Measurements from ENCODE around the gene FAM229B.
"Not testable (repeated sequence)": the region's sequence is repeated elsewhere in the genome, so short reads cannot be mapped to it uniquely, and the experiment has no call there.

Gene FAM229B

DNA sequence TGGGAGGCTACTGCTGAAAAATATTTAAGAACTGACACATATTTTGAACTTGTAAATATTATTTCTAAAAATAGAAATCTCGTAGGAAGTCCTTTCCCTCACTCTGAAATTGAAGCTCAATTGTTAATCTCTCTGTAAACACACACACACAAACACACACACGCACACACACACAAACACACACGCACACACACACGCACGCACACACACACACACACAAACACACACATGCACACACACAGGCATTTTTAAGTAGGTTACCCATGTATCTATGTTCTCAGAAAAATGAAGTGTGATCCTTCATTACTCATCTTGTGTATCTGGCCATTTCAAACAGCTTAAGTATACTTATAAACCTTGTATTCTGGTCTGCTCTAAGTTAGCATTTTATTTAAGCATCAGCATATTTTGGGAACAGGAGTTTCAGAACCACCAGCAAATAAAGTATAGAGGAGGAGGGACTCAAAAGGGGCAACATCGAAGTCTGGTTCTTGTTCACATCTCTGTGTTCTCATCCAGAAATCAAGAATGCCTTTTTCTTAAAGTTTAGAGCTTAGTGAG, 21.9 kb upstream of the FAM229B start:
- DNase-seq (ENCODE audit: low spot score): no peak

DNA sequence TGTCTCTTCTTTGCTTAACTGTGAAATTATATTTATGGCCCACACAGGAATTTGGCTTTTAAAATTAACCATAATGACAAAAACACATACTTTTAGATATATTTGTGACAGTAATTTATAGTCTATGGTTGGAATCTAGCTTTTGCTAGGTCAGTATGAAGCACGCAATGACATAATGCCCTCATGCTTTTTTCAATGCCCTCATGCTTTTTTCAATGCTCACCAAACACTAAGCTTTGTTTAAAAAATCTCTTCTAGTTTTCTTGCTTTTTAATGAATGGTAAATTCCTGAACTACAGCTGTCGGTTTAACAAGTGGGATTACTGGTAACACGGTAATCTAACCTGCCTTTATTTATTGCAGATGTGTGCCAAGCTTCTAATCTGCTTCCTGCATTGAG, 20.8 kb upstream of the FAM229B start:
- DNase-seq (ENCODE audit: low spot score): no peak

DNA sequence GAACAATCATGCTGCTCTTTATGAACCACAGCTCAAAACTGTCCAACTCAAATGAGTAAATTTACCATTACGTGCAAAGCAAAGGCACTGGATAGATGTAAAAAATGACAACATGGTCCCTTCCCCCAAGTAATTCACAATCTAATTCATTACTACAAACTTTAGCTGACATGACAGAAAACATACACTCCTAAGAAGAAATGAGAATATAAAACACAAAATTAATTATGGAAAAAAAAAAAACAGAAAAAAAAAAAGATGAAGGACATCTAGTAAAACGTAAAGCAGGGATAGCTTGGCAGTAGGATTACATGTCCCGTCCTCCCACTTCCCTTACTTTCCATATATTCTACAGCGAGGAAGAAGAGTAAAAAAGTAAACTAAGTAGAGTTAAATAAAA, 5.8 kb upstream of the FAM229B start:
- DNase-seq (ENCODE audit: low spot score): no peak

DNA sequence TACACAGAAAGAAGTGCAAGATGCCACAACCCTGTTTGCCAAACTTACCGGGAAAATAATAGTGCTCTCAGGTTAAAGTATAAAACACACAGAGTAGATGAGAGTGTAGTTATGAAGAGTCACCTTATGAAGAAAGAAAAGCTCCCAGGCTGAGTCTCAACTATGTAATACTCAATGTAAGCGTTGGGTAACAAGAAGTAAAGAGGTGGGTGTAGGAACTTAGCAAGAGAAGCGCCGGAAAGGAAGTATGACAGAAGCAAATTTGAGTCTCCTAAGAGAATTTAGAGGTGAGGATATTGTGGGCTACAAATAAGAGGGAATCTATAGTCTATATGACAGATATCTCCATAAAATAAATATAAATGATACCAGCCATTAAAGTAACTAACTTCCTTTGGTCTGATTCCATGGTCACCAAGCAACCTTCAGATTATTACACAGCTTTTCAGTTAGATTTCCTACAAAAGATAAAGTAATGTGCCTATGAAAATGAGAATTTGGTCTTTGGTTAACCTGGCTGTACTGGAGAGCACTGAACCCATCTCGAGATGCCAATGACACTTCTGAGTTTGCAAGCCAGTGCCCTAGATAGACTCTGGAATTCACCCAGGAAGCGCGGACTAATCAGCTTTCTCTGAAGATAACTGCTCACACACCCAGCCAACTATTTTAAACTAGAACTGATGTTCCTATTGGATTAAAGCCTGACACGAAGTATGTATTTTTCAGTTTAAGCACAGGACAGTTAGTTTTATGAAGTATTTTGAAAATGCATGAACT, 1.9 kb upstream of the FAM229B start:
- DNase-seq (ENCODE audit: low spot score): no peak

DNA sequence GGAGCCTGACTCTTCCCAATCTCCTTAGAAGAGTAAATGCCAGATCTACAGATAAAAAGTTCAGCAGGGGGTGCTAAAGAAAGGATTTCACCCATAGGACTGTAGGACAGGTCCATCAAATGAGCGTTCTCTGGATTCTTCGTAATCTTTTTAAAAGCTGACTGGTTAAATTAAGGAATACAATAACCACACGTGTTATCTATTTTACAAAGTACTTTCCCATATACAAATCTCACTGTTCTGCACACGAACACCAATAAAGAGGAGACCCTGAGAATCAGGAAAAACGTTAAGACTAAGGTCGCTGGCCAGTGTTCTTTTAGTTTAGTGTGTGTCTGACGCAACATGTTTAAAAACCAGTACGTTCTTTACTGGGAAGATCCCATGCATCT, 651 bp upstream of the FAM229B start:
- peak; percentile 44 for DNase-seq (ENCODE audit: low spot score)

DNA sequence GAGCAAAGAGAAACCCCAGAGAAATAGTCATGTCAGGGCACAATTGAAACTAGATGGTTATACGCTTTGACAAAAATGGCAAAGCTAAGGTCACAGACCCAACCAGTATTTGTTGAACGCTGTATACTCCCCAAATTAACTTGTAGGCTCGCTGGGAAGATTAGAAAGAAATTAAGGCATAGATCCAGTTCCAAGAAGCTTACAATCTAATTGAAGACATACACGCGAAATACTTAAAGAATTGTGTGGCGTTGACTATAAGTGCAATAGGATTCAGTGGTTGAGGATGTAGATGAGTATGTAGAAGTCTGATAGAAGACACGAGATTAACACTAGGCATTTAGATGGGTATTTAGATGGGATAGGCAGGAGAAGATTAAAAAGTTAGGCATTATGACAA, 525 bp downstream of the FAM229B start:
- no peak for DNase-seq (ENCODE audit: low spot score)

DNA sequence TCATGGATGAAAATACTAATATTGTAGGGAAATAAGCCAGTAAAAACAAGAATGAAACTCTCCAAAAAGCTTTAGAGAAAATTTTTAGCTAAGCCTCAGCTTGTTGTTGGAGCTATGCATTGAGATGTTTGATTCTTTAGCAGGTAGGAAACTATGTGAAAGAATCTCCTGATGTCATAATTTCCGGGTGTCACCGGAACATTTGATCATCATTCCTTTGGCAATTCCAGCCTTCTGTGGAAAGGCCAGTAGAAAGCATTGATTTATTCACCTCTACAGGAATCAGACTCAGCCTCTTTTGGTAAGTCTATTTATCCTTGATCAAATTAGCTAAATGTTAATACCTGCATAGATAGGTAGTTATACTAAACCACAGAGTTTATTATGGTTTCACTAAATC, 9.5 kb downstream of the FAM229B start:
- DNase-seq (ENCODE audit: low spot score): no peak

DNA sequence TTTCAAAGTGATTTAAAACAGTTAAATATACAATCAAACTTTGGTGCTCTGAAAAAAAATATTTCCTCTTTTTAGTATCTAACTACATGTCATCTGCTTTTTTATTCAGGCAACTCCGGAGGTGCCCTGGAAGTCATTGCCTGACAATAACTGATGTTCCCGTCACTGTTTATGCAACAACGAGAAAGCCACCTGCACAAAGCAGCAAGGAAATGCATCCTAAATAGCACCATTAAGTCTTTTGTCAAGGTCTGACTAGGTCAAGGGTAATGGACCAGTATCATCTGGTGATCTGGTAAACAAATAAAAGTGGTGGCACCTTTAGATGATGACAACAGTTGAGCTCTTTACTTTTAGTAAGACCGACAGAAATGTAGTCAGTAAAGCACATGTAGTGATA, 13.2 kb downstream of the FAM229B start:
- DNase-seq (ENCODE audit: low spot score): peak; percentile 15

DNA sequence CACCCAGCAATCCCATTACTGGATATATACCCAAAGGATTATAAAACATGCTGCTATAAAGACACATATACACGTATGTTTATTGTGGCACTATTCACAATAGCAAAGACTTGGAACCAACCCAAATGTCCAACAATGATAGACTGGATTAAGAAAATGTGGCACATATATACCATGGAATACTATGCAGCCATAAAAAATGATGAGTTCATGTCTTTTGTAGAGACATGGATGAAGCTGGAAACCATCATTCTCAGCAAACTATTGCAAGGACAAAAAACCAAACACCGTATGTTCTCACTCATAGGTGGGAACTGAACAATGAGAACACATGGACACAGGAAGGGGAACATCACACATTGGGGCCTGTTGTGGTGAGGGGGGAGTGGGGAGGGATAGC, 18.6 kb downstream of the FAM229B start:
- not testable (repeated sequence) for DNase-seq (ENCODE audit: low spot score)

DNA sequence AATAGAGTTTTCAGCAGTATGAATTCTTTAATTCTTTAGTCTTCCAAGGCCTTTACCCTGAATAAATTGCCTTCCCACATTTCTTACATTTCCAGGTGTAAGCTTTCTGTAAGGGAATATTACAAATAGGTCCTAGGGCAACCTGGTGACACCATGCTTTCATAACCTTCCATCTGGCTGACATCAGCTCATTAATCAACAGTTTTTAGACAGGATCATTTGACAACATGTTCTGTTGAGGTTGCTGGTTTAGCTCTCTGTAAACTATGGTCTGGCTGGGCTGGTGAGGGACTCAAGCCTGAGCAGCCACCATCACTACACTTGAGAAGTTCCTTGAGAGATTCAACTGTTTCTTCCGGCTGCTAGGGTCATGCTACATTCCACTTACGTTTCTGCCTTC, 19.2 kb downstream of the FAM229B start:
- DNase-seq (ENCODE audit: low spot score): no peak

DNA sequence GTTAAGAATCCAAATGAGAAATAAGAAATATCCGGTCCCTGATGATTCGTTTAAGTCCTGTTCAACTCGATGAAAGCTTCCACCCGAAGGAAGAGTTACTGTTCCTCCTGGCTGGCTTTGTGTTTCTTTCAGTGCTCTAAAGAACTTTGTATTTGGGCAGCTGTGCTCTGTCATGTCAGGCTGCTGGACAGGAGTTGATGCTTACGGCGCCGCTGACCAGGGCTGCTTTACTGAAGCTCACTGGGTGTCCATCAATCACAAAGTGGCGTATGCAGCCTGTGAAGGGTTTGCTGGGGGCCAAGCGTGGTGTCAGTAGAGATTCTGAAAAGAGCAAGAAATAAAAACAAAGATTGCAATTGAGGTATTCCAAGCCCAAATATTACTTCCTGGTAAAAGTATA, 21.9 kb downstream of the FAM229B start:
- no peak for DNase-seq (ENCODE audit: low spot score)

DNA sequence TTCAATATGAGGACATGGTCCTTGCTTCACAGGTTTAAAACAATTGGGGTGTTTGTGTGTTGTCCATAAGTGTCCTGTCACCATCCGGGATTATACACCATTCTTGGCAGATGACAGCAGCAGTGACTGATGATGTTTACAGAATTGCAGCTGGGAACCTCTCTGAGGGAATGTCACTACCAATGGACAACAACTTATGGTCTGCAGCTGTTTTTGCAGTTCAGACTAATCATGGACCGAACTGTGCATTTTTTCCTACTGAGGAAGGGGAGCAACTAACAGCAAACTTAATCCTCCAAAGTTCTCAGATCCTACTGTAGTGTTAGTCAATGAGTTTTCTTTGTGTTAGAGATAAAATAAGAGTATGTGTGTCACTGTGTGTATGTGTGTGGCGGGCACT, 26.0 kb downstream of the FAM229B start:
- no peak for DNase-seq (ENCODE audit: low spot score)

DNA sequence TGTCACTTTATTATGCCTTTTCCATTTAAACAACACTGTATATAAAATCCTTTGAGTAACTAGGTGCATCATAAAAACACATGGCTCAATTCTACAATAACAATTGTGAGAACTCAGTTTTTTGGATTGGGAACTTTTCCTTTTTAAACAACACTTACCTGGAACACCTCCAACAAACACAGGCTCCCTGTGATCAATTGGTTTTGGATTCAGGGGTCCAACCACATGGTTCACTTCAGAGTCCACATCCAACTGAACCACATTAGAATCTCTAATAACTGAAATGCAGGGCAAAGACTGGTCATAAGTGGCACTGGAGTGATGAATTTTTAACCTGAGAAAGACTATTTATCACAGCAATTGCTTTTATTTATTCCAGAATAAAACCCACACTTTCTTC, 26.5 kb downstream of the FAM229B start:
- no peak for DNase-seq (ENCODE audit: low spot score)

DNA sequence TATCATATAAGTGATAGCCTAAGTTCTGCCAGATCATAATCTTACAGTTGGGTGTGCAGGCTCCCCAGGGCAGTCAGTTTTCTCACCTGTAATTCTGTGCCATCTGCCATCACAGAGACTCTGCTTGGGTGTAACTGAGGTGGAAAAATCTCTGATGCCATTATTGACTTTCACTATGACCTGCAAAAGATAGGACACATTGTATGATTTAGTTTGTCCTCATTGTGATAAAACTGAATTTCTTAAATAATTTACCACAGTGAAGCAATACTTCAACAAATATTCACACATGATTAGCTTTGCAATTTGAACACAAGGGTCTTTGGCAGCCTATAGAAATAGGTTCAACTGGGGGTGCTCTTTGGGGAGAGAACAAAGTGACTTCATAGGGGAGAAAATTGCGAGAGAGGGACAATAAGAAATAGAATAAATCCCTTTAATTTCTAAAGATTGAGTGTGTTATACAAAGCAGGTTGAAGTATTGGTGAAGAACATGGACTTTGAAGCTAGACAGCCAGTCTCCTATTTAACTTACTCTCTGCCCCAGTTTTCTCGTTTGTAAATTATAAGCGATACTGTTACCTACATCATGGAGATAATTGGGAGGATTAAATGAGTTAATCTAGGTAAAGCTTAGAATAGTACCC, 27.3 kb downstream of the FAM229B start:
- no peak for DNase-seq (ENCODE audit: low spot score)

DNA sequence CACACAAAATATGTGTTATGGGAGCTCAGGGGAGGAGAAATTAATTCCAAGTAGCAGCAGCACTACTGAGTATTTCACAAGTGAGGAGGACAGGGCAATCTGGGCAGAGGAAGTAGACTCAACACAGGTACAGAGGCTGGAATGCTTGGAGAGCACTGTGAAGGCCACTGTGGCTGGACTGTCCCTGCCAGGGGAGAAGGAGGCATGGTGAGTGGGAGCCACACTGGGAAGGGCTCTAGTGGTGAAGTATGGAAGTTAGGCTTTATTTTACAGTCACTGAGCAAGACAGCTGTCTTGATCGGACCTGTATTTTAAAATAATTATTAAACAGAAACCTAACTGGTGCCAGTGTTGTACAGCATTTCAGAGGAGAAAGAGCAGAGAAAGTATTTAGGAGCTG, 28.8 kb downstream of the FAM229B start:
- DNase-seq (ENCODE audit: low spot score): no peak

DNA sequence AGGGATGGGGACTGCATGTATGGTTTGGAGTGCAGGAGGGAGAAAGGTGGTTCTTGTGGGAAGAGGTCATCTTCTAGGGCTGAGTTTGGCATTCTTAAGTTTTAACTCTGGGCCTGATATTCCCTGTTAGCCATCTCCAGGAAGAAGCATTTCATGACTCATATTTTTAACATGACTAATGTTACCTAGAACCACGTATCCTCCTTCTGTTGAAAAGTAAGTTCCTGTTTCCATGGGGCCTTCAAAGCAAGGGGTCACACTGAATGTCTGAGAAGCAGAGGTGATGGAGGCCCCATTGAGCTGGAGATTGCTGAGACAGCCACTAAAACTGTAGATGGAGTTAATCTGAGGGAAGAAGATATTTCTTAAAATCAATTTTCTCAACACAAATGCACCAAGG, 30.2 kb downstream of the FAM229B start:
- DNase-seq (ENCODE audit: low spot score): peak; percentile 46

DNA sequence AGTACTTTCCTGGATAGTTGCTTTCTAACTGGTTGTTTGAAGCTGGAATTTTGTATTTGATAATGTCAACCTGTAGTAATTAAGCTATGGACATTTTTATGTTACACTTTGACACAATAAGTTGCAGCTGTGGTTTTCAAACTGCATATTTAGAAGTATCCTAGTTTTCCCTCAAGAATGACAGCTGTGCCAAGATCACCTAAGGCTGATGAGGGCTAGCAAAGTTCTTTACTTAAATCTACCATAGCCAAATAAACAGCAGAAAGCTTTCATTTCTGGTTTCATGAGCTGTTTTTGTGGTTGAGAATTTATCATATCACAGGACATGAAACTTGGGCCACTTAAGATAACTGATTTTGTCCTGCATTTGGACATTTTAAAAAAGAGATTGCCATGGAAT, 30.6 kb downstream of the FAM229B start:
- no peak for DNase-seq (ENCODE audit: low spot score)

DNA sequence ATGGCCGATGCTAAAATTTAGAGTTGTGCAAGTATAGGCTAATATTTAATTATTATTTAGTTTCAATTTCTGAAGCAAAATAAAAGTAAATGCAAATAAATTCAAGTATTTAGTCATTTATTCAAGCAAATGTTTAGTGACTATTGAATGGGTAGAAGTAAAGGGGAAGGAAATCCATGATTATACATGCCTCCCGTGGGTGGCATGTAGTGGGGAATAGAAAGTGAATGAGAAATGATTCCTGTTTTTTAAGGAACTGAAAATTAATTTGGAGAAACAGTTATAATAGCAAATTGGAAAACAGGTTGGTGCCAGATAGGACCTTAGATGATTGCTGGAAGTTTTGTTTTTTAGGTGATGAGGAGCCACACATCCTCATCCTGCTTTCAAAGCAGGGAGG, 35.4 kb downstream of the FAM229B start:
- no peak for DNase-seq (ENCODE audit: low spot score)

DNA sequence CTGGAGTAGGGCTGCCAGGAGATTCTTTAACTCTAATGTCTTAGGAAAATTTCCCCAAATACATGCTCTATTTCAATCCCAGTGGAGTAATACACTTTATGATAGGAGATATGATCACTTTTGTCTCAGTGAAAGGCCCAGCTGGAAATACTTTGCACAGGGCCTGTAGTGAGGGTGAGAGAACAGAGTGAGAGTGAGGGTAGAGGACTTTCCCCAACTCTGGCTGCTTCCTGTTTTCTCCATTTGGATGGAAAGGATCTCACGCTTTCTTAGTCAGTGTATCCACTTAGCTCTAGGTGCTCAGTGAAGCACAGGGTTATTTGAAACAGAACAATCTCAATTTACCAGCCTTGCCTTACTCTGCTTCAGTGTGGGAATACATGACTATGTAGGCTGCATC, 36.6 kb downstream of the FAM229B start:
- no peak for DNase-seq (ENCODE audit: low spot score)

DNA sequence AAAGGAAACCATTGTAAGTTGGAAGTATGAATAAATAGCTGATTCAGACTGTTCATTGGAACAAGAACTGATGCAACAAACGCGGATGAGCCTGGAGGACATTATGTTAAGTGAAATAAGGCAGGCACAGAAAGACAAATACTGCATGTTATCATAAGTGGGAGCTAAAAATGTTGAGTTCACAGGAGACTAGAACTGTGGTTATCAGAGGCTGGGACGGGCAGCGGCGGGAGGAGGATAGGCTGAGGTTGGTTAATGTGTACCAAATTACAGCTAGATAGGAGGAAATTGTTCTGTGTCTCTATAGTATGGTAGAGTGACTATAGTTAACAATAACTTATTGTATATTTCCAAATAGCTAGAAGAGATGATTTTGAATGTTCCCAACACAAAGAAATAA, 40.8 kb downstream of the FAM229B start:
- DNase-seq (ENCODE audit: low spot score): no peak

DNA sequence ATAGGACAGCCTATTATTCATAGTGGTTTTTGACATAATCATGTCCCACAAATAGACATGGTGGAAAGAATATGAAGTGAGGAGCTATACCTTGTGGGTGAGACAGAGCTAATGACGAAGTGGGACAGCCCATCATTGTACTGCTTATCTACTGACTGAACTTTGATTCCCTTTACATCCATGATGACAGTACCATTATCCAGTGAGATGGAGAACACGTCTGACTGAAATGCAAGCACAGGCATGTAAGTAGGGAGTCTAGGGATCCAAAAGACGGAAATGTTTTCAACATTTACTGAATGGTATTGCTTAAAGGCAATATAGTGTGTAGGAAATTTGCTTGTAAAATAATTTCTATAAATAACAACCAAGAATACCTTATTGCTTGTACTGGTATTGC, 43.5 kb downstream of the FAM229B start:
- no peak for DNase-seq (ENCODE audit: low spot score)

DNA sequence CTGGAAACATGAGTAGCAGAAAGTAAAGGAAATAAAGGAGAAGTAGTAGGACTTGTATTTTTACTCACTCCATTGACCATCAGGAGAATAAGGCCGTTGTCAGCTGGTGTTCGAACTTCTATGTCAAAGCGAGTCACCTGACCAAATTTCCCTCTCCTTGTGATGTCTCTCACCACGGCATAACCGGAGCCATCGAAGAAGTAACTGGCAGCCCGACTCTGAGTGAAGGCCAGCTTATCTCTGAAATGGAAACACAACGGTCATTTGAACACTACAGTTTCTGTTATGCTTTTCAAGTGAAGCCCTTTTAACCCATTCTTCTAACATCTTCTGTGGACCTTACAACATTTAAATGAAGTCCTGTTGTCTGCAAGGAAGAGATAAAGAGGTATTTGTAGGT, 51.7 kb downstream of the FAM229B start:
- no peak for DNase-seq (ENCODE audit: low spot score)

DNA sequence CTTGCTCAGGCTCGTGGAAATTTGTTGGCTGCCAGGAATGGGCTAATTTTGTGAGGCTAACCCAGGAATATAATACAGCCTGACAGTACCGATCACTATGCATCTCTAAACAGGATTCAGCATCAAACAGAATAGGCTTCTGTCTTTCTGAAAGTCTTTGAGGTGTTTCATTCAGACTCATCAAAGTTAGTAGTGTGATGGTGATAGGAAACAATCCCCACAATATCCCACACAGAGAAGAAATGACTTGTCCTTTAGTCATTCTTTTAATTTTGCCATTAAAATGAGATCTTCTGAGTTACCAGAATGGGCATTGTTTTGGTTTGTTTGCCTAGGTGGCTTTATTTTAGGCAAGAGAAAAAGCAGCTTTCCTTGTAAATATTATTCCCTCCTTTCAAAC, 54.3 kb downstream of the FAM229B start:
- DNase-seq (ENCODE audit: low spot score): no peak
